Embryonic facial prominence (tissue), 1 donor: Measurements from ENCODE around the gene PDZD2.
"Not testable (repeated sequence)": the region's sequence is repeated elsewhere in the genome, so short reads cannot be mapped to it uniquely, and the experiment has no call there.

ENCODE experiments used
- DNase-seq: peaks from one replicate; pipeline ENCODE4 v3.0.0-alpha.2; 2016; ENCODE audit errors: extremely low spot score

The PDZD2 gene

DNA sequence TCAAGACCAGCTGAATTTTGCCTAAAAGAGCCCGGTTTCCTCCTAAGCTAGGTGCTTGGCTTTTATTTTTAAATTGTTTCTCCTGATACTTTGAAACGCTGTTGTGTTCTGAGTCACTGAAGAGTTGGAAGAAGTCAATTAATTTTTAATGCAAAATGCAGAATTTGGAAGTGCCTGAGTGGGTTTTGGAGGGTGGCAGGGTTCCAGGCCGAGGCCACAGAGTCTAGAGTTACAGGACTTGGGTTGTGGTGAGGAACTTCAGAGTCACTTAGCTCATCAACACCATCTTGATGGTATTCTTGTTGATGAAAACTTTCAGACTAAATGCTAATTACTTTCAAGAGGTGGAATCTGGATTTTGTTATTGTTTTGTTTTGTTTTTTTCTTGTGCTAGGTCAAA lies 130.6 kb downstream of the PDZD2 start:
- DNase-seq, result no peak

GRCh38 chr5:31770132-31770720 lies 131.3 kb downstream of the PDZD2 start:
- DNase-seq, result no peak

DNA sequence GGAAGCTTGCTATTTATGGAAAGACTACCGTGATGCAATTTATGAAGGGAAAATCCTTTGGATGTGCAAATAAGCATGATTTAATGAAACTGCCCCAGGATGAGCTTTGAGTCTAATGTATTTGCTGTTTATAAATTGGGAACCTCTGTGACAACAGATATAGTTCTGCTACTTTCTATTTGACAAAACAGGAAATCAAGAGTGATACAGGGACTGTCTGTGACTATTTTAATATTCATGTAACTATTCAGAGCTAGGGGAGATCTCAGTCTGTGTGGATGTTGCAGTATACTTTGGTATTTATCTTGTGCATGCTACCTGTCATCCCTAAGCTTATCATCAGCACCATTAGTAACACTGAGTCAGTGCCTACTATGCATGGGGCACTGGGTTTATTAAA lies 132.1 kb downstream of the PDZD2 start:
- DNase-seq, result no peak

GRCh38 chr5:31771500-31771899 lies 132.6 kb downstream of the PDZD2 start:
- no peak for DNase-seq

- DNase-seq, result not testable (repeated sequence)
Observed at GRCh38 chr5:31776294-31776693, 137.4 kb downstream of the PDZD2 start.

GRCh38 chr5:31776976-31777651 lies 138.2 kb downstream of the PDZD2 start:
- no peak for DNase-seq

DNA sequence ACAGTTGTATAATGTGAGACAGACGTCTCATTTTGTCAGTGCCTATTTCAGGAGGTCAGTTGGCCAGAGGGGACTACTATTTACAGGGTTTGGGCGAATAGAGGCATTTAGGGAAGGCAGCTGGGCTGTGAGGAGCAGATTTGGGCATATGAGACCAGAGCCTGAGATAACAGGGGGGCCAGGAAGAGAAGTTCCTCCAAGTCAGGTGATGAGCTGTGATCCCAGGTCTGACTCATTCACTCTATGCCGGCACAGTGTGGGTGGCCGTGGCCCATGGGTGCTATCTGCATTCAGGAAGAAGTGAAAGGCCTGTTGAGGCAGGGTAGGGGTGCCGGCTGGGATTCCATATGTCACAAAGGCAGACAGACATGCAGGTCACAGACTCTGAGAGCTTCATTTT lies 142.8 kb downstream of the PDZD2 start:
- DNase-seq, result no peak

- no peak for DNase-seq
Observed at GRCh38 chr5:31783086-31783645, 144.2 kb downstream of the PDZD2 start.

DNA sequence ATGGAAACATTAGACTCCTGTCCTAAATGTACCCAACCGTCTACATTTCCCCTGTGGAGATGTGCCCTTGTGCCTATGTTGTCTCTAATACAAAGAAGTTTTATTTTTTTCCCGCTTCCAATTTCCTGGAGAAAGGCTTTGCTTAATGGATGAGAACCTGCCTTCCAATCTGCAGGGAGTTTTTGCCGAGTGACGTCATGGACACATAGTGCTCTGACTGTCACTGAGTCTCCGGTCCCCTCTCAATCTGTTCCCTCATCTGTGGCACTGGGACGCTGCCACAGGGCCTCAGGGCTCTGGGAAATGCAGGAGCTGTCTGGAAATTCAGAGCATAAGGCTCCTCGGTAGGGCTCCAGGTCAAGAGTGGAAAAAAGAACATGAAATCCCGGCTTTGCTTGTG lies 144.8 kb downstream of the PDZD2 start:
- DNase-seq, result no peak

DNA sequence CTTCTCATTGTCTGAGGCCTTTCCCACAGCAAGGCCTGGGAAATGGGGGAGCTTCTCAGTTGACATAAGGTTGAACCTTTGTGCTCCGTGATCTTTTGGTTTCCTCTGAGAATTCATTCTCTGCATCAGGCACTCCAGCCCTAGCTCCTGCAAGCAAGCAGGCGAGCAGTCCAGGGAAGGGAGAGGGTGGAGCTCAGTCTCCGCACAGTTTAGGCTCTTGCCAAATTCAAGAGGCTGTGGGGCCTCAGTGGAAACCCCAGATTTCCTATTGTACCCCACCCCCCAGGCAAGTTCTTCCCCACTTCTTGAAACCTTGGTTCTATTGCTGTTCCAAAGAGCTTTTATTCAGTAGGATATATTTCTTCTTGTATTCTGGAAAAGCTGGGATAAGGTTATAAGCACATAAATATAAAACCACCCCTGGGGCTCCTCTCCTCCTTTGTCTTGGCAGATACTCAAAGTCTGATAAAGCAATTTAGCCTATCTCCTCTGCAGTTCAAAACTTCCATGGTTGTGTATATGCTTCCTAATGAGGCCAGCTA lies 147.2 kb downstream of the PDZD2 start:
- DNase-seq, result no peak

- no peak for DNase-seq
Observed at GRCh38 chr5:31794009-31794408, 155.1 kb downstream of the PDZD2 start.

DNA sequence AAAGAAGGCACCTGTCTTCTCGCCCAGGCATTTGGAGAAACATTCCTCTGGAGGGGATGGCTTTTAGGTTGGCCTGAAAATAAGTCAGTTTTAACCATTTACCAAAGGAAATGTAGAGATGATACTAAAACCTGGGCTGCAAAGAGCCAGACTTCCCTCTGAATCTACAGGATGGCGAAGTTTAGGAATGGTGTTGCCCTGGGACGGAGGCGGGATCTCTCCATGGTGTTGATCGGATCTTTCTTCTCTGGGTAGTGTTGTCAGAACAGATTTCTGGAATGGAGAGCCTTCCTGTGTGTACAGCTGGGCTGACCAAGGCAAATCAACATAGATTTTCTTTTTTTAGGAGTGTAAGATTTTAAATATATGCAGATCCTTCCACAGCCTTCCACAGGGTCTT lies 159.2 kb downstream of the PDZD2 start:
- DNase-seq, result no peak

DNA sequence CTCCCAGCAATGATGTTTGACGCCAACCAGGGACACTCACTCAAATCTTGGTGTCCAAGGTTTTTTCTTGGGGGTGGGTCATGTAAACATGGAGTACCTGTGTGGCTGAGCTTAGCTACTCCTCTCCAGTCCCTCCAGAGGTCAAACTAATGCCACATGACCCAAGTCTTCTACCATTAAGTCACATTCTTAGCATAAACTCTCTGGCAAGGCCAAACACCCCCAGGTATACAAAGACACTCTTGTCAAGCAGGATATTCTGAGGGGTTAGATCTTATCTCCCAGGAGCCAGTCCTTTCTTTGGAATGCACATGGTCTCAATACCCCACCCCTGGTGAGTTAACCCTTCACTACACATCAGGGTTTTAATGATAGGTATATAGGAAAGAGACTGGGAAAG lies 161.4 kb downstream of the PDZD2 start:
- DNase-seq, result no peak

DNA sequence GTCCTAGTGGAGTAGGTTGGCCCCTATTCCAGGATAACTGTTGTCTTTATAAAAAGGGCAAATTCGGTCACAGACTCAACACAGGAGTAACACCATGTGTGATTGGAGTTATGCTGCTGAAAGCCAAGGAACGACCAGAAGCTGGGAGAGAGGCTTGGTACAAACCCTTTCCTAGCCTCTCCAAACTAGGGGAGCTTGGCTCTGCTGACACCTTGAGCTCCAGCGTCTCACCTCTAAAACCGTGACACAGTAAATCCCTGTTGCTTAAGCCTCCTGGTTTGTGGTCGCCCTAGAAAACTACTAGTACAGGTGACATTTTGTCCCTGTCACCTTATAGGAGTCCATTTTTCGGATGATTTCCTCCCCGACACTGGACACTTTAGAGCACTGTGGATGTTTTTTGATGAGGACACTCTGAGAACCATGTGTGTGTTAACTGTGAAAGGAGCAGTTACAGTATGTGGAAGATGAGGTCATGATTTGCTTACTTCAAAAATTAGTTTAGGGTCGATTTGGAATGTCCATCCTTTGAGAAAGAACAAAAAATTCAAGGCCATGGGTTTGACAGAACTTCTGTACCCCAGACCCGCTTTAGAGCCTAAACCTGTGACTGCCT lies 167.0 kb downstream of the PDZD2 start:
- DNase-seq, result no peak

- peak; percentile 36 for DNase-seq
Observed at GRCh38 chr5:31806561-31806960, 167.6 kb downstream of the PDZD2 start.

DNA sequence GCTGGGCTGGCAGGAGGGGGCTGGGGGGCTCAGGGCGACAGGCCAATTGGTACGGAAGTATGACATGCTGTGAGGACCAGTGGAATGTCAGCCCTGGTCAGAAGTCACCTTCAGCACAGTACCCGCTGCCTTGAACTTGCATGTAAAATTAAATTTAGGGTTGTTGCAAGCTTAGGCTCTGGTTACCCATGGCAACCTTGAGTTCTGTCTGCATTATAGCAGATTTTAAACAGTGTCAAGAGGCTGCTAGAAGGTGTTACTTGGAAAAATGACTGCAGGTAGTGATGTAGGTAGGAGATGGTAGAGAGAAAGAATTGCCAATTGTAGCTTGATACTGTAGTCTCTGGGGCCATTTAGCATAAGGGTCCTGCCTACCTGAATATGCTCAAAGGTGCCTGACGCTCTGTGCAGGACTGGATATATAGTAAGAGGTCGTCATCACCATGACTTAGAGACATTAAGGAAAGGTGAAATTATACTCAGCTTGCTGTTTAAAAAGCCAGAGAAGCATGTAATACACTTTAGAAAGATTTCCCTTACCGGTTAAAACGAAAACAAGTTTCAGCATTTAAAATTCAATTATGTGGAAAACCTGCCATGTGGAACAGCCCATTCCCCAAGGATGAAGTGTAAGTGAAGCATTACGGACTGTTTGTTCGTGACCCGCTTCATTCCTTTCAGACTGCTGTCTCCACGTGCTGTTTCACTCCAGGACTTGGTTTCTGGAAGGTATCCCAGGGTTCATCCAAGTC lies 169.0 kb downstream of the PDZD2 start:
- no peak for DNase-seq

DNA sequence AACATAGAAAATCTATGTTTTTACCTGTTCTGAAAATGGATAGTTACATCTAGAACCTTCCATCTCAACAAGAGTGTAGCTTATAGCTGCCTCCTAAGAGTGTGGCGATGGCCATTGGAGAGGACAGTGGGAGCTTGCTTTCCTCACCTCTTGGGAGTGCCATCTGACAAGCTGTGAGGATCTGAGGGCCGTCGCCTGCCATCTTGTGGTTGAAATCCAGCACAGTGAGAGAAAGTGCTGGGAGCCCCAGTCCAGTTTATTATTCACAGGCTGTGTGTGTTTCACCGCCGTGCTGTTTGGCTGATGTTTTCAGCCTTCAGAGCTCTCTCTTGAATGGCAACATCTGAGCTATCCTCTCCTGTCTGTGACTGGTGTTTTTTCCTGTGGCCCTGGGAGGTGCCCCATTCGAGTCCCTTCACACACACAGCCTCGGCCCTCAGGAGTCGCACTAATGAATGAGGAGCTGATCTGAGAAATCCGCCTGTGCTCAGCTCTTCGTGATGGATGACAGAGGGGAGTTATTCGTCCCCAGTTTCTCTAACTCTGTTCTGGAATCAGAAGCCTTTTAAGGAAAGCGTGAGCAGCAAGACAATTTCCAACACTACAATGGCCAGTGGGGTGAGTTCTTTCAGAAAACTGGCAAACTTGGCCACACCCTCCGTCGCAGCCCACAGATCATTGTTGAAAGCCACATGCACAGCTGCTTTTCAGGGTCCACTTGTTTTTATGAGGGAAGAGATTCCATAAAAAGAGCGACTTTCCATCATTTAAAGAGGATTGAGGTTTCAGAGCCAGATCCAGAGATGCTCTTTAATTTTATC lies 170.3 kb downstream of the PDZD2 start:
- peak; percentile 31 for DNase-seq

DNA sequence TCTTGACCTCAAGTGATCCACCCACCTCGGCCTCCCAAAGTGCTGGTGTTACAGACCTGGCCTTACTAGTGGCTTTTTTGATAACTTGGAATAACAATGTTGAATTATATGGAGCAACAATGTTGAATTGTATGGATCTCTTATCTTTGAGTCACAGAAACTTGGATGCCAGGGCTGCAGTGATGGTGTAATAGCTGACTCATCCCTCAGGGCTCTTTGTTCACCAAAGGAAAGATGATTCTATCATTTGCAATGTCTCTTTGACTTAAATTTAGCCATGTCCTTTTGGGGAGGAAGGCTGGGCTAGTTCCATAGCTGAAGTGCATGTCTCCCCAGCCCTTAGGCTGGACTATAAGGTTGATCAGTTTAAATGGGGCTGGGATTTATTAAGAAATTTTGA lies 172.3 kb downstream of the PDZD2 start:
- DNase-seq, result no peak

- DNase-seq, result no peak
Observed at GRCh38 chr5:31815376-31815775, 176.4 kb downstream of the PDZD2 start.

DNA sequence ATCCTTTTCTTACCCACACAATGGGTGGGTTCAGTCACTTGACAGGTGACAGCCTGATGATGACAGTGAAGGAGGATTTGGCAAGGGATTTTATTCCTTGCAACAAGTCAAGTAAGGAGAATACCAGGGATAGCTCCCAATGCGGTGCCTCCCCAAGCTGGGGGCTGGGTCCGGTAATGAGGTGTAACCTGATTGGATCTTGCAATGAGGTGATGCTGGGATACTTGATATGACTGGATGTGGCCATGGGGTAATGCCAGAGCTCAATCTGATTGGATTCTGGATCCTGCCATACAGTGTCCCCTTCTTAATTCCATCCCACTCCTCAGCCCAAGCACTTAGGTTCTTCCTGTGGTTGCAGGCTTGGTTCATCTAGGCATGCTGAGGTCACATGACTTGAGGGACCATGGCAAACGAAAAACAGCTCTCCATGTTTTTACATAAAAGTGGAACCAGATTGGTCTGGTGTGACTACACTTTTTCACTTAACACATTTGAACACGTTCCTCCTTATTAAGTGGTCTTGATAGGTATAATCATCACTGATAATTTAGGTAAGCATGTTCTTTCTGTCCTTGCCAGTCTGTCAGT lies 181.1 kb downstream of the PDZD2 start:
- no peak for DNase-seq

DNA sequence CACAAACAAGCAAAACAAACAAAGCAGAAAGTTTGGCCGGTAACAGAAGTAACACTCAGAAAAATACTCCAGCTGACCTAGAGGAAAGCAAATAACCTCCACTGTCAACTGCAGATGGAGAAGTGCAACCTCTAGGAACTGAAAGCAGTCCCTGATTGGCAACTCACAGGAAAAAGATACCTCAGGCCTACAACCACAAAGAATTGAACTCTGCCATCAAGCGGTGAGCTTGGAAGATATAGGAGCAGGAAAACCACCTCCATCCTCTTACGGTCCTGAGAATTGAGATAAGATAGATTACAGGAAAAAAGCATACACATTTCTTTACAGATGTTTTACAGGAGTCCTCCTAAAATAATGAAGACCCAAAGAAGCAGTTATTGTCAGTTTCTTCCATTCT lies 184.5 kb downstream of the PDZD2 start:
- no peak for DNase-seq
